IPS DF 4.7 (cell line): Measurements from ENCODE around the gene CXCR5.

Experiments used
- DNase-seq: peaks from one replicate; pipeline ENCODE4 v3.0.0-alpha.2; 2013; ENCODE audit warnings: low spot score; ENCODE audit errors: extremely low read depth

The CXCR5 gene

DNA sequence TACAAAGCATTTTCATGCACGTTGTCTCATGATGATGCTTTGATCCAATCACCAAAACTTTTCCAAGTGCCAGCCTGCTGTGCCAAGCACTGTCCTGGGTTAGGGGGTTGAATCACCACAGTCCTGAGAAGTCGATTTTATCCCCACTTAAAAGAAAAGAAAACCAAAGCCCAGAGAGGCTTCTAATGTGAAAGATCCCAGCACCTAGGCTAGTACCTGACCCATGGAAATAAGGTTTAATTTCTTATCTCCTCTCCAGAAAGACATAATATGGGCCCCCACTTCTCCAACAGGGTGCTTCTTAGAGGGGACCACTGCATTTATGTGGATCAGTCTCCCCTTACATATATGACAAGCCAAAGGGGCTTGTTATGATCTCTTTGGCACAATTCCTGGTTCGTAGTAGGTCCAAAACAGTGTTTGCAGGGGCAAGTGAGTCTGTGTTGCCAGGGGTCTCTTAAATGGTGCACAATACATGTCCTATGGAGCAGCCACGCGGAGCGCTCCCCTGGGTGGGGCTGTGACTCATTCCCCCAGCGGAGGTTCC lies 43.9 kb downstream of the CXCR5 start:
- no peak for DNase-seq

DNA sequence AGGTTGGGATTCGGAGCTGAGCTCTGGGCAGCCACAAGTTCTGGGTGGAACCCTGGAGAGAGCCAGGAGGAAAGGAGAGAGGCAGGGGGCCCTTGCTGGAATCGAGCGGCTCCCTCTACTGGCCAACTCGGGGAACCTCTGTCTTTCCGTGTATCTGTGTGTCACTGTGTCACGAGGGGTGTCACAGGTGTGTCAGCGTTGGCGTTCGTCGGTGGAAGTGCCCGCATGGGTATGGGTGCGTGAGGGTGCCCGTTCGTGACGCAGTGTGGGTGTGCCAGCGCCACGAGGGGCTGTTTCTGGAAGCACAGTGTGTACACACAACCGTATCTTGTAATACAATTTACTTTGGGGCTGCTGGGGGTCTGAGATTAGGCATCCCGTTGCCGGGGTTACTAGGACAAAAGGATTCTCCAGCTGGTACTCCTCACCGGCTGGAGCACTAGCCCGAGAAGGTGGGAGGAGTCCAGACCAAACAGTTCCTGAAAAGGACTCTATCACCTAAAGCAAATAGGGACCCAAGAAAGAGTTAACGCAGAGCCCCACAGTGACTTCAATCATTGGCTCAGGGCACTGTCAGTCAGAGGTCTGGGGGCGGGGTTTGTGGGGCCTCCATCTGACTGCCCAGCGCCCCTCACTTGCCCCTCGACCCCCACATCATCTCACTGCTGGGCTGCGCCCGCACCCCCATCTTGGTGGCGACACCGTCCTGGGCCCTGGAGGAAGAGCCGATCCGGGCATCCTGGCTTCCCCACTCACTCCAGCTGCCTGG lies 44.6 kb downstream of the CXCR5 start:
- no peak for DNase-seq

DNA sequence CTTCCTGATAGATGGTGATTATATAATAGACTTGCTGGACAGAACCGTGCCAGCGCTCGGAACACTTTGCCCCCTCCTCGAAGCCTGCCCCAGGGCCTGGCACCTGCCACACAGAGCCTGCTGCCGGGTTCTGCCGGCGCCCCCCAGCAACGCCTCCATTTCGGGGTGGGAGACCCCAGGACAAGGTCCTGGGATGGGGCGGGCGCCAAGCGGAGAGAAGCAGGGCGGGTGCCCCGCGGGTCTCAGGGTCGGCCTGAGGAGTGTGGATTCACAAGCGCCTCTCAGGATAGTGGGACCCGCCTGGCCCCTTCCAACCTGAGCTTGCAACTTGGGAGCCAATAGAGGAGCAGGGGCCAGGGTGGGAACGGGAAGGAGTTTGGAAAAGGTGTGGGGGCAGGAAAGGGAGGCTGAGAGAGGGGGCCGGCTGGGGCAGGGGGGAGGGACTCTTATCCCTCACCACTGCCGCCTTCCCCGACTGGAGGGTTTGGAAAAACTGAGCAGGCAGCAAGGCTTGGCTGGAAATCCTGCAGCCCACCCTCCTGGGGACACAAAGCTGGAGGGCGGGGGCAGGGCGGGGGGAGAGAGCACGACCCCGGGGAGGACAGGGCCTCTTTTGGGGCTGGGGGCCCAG lies 45.3 kb downstream of the CXCR5 start:
- DNase-seq, result no peak

DNA sequence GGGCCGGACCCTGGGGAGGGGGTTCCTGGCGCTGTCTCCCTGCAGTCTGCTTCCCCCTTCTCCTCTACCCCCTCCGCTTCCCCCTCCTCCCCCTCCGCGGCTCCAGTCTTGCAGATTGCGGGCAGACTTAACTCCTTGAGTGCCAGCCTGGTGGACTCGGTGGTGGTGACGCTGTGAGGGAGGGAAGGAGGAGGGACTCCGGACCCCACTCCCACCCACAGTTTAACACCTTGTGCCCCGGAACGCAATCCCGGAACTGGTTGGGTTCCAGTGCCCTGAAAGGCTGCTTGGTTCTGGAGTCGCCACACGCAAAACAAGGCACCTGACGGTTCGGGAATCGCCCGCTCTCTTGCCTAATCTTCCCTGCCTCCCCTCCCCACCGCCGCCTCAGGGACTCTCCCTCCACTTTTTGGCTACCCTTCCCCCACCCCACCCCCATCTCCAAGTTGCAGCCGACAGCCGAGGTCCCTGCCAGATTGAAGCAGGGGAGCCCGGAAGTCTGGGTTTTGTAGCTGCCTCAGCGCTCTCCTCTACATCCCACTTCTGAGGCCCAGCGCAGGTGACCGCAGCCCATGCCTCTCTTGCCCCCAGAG lies 45.9 kb downstream of the CXCR5 start:
- DNase-seq, result no peak

DNA sequence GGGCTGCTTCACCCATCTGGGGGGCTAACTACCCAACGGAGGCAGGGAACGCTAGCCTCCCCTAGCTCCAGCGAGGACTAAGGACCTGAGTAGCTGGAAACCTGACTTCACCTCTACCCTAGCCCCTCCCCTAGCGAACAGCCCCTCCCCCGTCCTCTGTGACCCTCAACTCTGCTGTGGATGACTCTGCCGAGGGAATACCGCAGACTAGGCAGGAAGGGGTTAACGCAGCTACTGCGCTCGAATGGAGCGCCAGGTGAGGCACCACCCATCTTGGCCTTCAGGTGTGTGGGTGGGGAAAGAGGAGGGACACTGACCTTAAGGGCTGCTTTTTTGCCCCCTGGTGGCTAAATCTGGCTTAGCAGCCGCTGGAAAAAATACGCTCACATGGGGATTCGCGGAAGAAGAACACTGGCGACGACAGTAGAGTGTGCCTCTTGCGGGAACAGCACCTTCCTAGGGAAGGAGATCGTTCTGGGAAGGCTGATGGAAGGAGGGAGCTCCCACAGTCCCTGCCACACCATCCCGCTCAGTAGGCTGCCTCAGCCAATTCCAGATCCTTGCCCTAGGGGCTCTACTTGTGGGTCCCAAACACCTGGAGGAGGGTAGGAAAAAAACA lies 46.5 kb downstream of the CXCR5 start:
- peak; percentile 97 for DNase-seq

DNA sequence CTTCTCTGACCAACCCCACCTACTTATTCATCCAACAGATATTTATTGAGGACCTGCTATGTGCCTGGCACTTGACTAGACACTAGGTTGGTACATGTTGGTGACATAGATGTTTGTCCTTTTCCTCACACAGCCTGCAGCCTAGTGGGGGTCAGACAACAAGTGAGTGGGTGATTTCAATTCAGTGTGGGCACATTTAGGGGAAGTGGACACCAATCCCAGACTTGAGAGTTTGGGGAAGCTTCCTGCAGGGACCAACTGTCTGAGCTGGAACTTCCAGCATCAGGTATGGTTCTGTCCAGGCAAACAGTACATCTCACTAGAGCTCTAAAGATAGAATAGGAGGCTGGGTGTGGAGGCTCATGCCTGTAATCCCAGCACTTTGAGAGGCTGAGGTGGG lies 47.9 kb downstream of the CXCR5 start:
- no peak for DNase-seq

DNA sequence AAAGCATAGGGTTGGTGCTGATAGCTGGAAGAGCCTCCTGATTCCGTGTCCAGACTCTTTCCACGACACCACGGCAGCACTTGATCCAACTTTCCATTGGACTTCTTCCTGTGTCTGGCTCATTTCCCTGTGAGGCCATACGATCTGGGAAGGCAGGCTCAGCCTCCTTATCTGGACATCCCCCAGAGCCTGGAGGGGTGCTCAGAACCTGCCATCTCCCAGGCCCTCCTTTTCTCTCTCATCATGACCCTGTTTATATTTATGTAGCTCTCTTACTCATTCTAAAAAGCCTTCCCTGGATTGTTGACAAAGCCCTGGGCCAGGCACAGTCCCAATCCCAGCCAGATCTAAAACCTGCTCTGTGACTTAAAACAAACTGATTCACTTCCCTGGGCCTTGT lies 49.8 kb downstream of the CXCR5 start:
- no peak for DNase-seq

DNA sequence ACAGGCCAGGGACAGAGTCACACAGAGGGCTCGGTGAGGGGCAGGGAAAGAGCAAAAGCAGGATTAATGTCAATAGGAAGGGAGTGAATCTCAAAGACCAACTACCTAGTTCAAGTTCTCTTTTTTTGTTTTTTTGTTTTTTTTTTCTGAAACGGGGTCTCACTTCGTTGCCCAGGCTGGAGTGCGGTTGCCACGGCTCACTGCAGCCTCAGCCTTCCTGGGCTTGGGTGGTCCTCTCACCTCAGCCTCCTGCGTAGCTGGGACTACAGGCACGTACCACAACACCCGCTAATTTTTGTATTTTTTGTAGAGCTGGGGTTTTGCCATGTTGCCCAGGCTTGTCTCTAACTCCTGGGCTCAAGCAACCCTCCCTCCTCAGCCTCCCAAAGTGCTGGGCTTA lies 51.7 kb downstream of the CXCR5 start:
- no peak for DNase-seq

DNA sequence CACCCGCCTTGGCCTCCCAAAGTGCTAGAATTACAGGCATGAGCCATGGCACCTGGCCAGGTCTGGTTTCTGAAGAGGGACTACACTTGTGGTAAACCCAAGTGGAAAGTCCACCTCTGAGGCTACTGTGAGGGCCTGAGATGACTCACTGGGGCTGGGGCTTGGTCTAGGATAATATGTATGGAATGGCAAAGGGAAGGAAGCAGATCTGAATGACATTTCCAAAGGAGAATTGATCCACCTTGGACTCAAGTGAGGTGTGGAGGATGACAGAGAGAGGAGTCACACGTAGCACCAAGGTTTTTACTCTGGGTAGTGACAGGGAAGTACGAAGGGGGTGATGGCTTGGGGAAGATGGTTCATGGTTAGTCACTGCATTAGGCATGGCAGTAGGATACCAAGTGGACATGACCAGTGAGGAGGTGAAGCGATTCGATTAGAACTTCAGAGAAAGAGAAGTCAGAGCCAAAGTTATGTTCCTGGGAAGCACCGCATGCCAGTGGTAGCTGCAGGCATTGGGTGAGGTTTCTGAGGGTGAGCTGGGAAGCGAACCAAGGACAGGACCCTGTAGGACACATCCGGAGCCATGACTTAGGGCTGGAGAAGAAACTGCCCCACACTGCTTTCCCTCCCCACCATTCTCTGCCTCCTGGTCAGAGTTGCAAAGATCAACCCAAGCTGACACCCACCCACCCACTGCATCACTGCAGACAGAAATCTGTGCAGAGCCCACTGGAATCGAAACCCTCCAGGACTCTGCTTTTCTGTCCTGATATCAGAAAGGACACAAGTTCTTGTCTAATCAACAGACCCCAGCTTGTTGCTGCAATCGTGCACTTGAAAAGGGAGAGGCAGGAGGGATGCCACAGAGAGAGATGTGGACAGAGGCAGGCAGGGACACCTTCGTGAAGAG lies 55.1 kb downstream of the CXCR5 start:
- DNase-seq, result no peak

DNA sequence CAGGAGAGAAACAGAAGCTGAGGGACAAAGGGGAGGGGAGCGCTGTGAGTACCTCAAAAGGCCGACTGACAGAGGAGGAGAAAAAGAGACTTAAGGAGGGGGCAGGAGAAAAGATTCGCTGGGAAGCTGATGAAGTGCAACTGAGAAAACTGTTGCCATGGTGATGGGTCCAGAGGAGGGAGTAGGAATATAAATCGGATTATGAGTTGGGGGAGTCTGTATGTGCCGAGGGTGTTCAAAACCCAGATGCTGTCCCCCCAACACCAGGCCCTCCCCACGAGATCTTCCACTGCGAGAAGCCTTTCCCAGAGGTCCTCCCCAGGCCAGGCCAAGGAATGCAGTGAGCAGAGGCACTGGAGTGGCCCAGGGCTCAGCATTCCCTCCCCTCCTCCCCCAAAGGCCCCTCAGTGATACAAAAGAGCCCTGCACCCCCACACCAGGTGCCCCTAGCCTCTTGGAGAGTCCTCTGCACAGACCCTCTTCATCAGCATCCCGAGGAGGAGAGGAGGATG lies 55.8 kb downstream of the CXCR5 start:
- no peak for DNase-seq

DNA sequence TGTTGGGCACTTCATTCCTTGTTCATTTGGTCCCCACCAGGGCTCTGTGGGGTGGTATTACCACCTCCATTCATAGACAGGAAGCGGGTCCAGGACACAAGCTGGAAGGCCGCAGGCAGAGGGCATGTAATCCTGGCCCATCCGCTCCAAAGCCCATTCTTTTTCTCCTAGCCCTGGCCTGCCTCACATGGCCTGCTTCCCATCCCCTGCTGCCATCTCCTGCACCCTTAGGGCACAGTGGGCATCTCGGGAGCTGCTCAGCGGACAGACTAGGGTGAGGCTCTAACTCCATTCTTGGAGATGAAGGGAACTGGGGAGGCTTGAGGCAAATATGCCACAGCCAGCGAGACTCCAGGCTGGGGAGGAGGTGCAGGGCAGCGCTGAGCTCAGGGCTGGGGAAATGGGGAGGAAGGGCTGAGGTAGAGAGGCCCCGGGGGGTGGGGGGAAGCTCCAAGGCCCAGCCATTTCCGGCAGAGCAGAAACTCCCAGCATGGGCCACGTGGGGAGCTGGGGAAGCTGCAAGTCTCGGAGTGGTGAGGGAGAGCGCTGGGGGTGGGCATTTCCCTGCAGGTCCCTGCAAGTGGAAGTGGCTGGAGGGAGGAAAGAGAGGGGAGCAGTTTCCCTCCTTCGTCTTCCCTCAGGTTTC lies 56.4 kb downstream of the CXCR5 start:
- DNase-seq, result no peak

DNA sequence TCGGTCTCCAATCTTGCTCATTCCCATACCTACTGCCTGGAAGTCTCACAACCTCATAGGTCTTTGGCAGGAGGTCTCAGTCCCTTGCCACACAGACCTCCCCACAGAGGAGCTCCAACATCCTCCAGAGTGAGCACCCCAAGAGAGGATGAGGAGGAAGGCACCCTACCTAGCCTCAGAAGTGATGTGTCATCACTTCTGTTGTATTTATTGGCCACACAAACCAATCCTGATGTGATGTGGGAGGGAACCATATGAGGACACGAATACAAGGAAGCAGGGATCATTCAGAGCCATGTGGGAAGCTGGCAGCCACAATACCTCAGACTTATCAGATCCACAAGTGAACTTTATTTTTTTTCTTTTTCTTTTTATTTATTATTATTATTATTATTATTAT lies 63.4 kb downstream of the CXCR5 start:
- DNase-seq, result no peak
